ENCODE results near the gene OR4M1.
"Not testable (repeated sequence)": the region's sequence is repeated elsewhere in the genome, so short reads cannot be mapped to it uniquely, and the experiment has no call there.

The OR4M1 gene

GRCh38 chr14:19773204-19773603 is at the start of gene OR4M1:
Gene OR4M1 (plus strand): TSS chr14:19773504. CDS start chr14:19780323, 6,819 bp downstream.
- DNase-seq = not testable (repeated sequence)

DNA sequence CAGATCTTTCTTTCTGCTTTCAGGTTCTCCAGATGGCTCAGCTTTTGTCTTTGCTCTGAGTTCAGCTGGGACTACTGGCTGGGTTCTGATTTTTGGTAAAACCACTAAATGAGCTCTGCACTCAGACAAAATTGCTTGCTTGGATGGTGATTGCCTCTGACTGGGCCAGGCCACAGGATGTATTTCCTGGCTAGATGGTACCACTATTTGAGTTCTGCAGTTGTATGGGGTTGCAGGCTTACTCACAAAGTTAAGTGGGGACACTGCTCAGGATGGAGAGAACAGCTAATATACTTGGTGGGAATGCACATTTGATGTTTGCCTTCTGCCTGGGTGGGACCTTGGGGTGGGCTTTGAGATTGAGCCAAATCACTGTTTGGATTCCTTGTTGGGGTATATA is 43.9 kb upstream of the OR4M1 start:
- DNase-seq = no peak

GRCh38 chr14:19729763-19730162 is 43.5 kb upstream of the OR4M1 start:
- DNase-seq = no peak

DNA sequence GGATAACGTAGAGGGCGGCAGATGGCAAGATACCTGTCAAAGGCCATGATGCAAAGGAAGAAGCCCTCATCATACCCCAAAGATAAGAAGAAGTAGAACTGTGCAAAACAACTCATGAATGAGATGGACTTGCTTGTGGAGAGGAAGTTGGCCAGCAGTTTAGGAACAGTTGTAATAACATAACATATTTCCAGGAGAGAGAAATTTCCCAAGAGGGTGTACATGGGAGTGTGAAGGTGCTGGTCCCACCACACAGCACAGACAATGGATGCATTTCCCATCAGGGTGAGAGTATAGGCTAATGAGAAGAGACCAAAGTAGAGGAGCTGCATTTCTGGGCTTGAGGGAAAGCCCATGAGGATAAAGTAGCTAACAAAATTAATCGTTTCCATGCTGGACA is 39.4 kb upstream of the OR4M1 start:
- not testable (repeated sequence) for DNase-seq

GRCh38 chr14:19743256-19743655 is 30.0 kb upstream of the OR4M1 start, which contains the start of gene OR4Q3:
Gene OR4Q3 (plus strand): TSS chr14:19743571.
- DNase-seq = no peak

DNA sequence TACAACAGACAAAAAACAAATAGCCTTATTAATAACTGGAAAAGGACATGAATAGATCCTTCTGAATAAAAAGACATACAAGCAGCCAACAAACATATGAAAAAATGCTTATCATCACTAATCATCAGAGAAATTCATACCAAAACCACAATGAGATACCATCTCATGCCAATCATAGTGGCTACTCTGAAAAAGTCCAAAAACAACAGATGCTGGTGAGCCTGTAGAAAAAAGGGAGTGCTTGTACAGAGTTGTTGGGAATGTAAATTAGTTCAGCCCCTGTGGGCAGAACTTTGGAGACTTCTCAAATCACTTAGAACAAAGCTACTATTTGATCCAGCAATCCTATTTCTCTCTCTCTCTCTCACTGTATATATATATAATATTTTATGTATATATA is 21.0 kb upstream of the OR4M1 start:
- not testable (repeated sequence) for DNase-seq

GRCh38 chr14:19754172-19754571 is 19.1 kb upstream of the OR4M1 start:
- no peak for DNase-seq

DNA sequence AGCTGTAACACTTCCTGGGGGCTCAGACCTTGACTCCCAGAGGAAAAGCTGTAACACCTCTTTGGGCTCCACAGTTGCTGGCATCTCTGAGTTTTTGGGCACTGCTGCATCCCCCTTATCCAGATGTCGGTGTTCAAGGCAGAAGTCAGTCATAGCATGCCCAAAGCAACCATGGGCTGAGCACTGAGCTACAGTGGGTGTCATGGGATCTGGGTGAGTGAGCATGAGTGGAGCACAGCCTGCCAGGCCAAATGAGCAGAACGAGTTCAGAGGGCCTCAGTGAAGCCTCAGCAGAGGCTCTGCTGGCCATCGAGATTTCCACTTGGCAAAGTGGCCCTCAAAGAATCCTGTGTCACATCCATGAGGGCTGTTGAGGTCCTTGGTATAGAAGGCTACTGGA is 1.8 kb upstream of the OR4M1 start:
- not testable (repeated sequence) for DNase-seq

GRCh38 chr14:19771895-19772430 is 1.3 kb upstream of the OR4M1 start:
- DNase-seq = no peak

GRCh38 chr14:19772454-19772853 is 850 bp upstream of the OR4M1 start:
- DNase-seq = not testable (repeated sequence)

GRCh38 chr14:19775587-19775986 is 2.3 kb downstream of the OR4M1 start:
- DNase-seq = no peak

GRCh38 chr14:19785848-19786247 is 12.5 kb downstream of the OR4M1 start:
- not testable (repeated sequence) for DNase-seq

DNA sequence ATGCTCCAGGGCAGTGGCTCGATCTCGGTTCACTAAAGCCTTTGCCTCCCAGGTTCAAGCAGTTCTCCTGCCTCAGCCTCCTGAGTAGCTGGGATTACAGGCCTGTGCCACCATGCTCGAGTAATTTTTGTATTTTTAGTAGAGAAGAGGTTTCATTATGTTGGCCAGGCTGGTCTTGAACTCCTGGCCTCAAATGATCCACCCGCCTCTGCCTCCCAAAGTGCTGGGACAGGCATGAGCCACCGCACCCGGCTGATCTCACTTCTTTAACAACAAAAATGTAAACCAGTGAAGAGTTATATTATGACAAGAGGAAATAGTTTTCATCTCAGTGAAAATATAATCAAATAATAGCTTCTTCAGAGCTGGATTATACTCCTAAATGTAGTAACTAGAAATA is 14.0 kb downstream of the OR4M1 start:
- DNase-seq = not testable (repeated sequence)

GRCh38 chr14:19788150-19788549 is 14.8 kb downstream of the OR4M1 start:
- DNase-seq = not testable (repeated sequence)

DNA sequence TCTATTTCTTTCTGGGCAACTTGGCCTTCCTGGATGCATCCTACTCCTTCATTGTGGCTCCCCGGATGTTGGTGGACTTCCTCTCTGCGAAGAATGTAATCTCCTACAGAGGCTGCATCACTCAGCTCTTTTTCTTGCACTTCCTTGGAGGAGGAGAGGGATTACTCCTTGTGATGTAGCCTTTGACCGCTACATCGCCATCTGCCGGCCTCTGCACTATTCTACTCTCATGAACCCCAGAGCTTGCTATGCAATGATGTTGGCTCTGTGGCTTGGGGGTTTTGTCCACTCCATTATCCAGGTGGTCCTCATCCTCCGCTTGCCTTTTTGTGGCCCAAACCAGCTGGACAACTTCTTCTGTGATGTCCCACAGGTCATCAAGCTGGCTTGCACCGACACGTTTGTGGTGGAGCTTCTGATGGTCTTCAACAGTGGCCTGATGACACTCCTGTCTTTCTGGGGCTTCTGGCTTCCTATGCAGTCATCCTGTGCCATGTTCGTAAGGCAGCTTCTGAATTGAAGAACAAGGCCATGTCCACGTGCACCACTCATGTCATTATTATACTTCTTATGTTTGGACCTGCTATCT is 23.3 kb downstream of the OR4M1 start:
- DNase-seq = not testable (repeated sequence)

DNA sequence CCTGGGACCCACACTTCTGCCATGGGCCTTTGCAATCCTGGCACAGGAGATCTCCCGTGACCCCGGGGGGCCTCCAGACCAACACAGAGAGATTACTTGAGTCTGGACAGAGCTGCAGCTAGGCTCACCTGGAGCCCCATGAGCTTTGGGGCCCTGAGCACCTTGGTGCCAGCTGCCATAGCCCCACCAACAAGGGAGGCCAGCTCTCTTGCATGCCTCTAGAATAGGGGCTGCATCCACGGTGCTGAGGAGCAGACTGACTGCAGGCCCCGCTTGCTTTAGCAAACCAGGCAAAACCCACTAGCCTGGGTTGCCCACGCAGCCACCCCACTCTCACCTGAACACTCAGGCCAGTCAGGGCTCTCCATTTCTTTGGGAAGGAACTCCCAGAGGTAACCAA is 26.6 kb downstream of the OR4M1 start:
- DNase-seq = no peak

GRCh38 chr14:19800282-19801117 is 27.2 kb downstream of the OR4M1 start:
- no peak for DNase-seq

DNA sequence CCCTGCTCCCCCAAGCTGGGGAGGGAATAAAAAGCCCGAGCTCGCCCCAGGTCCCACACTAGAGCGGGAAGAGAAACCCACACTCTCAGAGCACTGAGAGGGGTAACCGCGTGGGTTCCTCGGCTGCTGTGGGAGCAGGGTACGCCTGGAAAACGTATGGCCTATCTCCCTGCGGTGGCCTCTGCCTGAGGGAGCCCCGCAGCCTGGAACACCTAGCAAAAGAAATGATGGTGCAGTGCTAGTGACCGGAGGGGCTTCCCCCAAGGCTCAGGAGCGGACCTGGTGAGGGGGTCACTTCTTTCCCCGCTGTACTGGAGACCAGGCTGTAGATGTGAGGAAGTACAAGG is 27.8 kb downstream of the OR4M1 start:
- no peak for DNase-seq

- DNase-seq = not testable (repeated sequence)
Measured at GRCh38 chr14:19803470-19803869, 30.2 kb downstream of the OR4M1 start, which contains the start of gene OR4N2. Gene OR4N2 (plus strand): TSS chr14:19803770. CDS start chr14:19827449, 23,679 bp downstream.

DNA sequence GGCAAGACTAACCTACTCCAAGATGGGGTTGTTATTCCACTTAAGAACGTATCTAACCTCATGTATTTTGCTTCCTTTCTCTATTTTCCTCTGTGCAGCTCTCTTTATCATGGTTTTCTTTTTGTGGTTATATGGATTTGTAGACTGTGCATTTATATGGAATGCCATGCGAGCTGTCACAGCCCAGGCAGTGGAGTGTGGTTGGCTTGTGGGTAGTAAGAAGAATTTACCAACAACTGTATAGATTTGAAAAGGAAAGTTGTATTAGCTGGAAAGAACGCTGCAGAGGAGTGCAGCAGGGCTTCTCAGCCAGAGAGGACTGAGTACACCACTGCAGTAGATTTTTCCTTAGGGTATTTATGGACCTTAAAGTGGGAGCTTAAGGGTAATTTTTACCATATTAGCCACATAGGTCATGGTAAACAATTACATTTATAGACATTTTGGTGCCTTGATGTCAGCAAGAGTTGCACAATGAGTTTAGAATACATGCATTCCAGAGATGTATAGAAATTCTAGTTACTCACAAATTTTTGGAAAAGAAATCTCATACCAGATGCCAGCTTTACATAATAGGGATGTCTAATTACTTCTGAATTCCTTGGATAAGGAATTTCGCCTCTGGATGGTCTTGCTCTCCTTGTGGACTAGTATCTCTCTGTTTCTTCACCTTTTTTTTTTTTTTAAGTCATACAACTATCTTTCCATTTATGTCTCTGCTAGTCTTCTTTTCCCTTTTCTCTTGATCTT is 40.0 kb downstream of the OR4M1 start:
- DNase-seq = not testable (repeated sequence)

- not testable (repeated sequence) for DNase-seq
Measured at GRCh38 chr14:19819879-19820278, 46.6 kb downstream of the OR4M1 start.

DNA sequence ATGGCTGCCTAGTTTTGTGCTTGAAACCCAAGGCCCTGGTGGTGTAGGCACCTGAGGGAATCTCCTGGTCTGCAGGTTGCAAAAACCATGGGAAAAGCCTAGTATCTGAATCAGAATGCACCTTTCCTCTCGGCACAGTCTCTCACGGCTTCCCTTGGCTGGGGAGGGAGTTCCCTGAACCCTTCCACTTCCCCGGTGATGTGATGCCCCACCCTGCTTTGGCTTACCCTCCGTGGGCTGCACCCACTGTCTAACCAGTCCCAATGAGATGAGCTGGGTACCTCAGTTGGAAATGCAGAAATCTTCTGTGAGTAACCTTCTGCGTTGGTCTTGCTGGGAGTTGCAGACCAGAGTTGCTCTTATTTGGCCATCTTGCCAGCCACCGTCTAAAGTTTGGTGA is 47.7 kb downstream of the OR4M1 start:
- not testable (repeated sequence) for DNase-seq

DNA sequence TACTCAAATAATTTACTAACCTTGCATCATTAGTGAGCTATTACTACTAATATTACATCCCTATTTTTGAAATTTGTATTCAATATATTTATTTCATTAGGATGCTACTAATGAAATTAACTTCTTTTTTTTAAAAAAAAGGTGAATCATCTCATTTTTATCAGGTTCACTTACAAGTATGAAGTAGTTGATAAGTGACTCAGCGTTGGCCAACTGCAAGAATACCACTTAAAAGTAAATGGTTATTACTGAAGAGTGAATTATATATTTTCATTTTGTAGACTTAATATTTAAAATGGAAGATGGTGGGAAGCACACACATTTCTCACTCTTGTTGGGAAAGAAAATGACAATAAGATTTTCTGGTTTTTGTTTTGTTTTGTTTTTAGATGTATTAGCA is 49.9 kb downstream of the OR4M1 start:
- no peak for DNase-seq

All from activated T-cell treated with anti-CD3 and anti-CD28 coated beads, Interleukin-2, amount 50 U/mL, for 48 hours (primary cell).